GM19043 (cell line): ENCODE data around the gene IQGAP3.

Source experiments
- ATAC-seq: cut with Tn5 transposase; IDR thresholded peaks from one replicate; pipeline ENCODE4 v1.9.1; 2021; ENCODE audit warnings: low read depth; ENCODE audit not compliant: unreplicated experiment

IQGAP3 gene

DNA sequence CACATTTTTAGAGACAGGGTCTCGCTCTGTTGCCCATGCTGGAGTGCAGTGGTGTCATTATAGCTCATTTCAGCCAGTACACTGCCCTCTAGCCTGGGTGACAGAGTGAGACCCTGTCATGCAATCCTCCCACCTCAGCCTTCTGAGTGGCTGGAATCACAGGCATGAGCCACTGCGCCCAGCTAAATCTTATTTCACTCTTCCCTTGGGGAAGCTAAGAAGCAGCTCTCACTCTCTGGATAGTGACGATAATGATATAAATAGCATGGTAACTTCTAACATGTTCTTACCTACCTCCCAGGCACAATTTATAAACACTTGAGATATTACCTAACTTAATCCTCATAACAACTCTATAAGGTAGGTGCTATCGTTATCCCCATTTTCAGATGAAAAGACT is 24.9 kb downstream of the IQGAP3 start:
- no peak for ATAC-seq

DNA sequence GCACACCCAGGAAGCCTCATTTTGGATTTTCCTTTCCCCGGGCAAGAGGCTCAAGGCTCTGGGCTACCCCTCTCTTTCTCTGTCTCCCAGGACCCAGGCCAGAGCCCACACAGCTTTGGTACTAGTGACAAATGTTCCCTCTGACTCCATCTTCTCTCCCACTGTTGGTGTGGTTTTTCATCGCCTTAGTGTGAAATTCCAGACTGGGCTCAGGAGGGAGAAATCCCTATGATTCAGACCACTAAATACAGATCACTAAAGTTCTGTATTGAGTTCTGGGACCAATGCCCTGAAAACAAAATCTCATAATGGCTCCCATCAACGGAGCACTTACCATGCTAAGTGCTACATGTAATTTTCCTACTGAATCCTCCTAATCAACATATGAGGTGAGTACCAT is 26.1 kb downstream of the IQGAP3 start:
- no peak for ATAC-seq

DNA sequence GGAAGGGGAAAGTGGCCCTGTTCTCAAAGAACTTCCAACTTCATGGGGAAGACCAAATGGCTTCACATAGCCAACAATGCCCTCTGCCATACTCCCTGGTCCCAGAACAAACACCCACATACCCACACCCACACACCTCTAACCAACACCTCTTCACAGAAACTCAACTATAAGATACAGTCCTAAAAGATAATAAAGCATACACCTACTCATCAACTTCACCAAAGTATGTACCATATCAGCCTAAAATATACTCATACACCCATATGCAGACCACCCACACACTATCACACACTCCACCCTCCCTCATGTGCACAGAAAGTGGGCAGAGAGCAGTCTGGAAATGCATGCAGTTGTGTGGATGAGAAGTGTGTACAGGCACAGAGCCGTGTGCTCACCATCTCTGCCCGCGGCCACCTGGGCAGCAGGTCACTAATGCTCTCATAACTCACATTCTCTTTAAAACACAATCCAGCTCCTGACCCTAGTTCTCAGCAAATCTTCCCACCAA is 27.7 kb downstream of the IQGAP3 start:
- no peak for ATAC-seq

DNA sequence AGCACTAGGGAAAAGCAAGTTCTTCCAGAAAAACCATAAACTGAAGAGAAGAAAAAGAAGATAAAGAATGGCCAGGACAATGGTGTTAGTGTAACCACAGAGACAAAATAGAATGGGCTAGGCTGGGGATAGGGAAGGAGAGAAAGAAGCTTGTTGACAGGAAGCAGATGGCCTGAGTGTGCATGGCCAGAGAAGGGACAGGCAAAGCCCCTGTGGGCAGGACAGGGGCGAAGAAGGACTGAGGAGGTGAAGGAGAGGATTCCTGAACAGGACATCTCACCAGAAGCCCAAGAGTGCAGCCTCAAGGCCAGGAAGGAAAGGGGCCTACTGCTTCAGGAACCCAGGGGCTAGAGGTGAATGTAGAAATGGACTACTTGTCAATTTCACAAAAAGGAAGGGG is 29.3 kb downstream of the IQGAP3 start:
- no peak for ATAC-seq

DNA sequence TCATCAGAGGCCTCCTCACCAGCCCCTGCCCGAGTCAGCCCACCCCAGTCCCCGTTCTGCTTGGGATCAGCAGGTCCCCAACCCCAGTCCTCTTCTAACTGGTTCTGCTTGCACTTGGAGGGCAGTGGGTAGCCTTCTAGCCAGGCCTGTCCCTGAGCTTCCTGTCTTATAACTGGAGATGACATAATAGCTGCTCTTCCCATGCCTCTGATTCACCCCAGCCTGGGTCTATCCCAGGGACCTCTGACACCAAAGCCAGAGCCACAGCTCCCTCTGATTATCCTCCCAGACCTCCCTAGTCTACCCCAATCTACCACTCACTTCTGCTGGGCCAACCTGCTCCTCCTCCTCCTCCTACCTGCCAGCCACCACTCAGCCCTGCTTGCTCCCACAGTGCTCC is 31.4 kb downstream of the IQGAP3 start:
- no peak for ATAC-seq

DNA sequence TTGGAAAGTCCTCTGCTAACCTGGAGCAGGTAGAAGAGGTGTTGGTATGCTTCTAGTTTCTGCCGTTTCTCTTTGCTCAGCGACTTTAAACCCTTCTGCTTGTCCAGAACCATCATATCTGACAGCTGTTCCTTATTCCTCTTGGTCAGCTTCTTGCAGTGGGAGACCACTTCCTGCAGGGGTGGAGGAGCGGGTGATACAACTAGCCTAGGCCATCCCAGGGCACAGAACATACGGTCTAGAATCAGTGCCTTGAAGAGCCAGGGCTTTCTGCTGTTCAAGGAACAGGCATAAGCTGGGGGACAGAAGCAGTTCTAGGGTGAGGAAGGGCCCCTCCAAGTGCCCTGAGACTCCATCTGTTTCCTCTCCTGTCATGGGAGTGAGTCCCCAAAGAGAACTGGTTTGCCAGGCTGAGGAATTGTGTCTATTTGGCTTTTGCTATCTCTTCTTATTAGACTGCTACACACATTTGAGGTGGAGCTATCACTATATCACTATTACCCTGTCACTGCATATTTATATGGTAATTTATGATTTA is 32.5 kb downstream of the IQGAP3 start:
- ATAC-seq: no peak

DNA sequence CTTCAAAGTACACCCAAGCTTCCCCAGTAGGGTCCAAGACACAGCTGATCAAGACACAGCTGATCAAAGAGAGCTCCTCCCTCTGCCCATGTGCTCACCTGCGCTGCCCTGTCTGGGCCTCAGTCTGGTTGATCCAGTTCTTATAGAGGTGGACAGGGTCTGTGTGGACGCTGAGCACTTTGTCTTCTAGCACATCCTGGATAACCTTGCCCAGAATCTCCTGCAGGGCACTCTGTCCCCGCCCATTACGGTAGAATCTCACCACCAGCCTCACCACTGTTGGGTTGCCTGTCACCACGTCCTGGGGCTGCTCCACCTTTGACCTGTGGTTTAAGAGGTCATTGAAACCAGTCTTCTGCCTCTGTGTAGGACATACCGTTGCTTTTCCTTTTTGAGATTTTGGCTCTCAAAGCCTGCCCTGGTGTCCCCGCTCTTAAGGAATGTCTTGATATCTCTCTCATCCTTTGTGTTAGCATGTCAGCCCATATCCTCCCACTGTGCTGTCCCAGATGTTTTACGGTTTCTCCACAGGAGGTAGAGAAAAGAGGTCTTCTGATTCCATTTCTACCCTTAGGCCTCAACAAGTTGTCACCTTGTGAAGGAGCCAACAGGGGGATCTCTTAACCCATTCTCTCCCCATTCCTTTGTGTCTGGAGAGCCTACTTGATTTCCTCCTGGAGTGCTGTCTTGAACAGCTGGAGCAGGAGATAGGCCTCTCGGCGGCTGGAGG is 33.5 kb downstream of the IQGAP3 start:
- no peak for ATAC-seq

DNA sequence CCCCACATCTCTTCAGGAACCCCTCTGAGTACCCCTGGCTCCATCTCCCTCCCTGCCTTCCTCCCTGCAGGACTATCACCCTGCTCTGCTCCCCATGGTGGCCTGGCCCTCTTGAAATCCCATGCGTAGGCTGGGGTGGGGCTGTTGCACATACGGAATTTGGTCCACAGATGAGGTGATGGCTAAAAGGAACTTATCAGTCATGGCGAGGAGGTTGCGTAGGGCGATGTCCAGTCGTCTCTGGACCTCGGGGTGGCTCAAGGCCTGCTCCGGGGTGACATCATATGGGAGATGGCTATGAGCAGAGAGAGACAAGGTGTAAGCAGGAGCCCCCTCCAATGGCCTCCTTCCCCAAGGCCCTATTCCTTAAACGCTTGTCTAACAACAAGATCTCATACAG is 35.3 kb downstream of the IQGAP3 start:
- no peak for ATAC-seq

DNA sequence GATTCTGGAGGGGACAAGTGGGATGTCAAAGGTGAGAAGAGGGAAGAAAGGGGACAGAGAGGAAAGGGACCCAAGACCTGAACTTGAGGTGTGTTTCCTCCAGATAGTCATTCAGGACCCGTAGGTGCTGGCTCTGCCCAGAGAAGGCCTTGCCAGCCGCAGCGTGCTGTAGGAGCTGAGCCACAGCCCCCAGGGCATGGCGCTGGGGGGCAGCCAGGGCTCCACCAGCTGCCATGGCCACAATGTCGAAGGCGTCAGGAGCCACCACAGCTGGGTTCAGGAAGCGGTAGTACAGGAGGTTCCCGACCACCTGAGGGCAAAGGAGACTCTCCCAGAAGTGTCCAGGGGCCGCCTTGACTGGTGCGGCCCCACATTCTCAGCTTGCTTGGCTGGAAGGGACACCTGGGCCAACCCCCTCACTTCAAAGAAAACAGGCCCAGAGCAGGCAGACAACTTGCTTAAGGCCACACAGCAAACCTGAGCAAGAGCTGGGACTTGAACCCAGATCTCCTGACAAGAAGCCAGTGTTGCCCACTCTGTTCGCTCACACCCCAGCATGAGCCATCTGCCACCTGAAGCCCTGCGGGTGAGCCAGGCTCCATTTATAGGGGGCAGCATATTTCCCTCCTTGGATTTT is 37.8 kb downstream of the IQGAP3 start:
- ATAC-seq: no peak

DNA sequence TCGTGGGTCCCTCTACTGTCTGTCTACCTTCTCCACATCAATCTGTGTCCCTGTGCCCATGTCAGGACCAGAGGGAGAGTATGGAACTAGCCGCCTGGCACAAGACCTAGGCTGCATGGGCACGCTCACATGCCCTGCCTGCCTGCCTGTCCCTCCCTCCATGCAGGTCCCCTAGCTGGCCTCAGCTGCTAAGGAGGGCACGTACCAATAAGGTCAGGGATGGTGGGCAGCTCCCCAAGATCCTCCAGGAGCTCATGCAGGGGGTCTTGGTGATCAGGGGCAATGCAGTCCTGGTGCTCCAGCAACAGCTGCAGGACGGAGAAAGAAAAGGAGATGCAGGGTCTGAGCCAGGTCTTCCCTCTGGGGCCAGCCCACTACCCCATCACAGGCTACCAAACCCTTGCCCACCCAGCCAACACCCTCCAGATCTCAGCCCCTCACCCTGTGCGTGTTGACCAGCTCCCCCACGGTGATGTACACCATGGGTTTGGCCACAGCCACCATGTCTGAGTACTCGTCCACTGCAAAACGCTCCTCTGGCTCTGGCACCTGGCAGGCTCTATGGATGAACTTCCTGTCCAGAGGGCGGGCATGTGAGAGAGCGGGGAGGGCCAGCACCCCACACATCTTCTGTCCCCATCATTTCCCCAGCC is 38.7 kb downstream of the IQGAP3 start:
- ATAC-seq: no peak

DNA sequence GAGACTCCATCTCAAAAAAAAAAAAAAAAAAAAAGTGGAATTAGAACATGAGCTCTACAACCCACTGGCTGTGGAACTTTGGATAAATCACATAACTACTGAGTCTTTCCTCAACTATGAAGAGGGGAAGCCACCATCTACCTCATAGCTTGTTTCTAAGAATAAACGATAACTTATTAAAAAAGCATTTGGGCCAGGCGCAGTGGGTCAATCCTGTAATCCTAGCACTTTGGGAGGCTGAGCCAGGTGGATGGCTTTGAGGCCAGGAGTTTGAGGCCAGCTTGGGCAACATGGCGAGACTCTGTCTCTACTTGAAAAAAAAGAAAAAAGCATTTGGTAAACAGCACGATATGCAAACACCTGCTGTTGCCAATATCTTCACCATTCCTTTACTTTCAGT is 40.0 kb downstream of the IQGAP3 start:
- ATAC-seq: no peak

DNA sequence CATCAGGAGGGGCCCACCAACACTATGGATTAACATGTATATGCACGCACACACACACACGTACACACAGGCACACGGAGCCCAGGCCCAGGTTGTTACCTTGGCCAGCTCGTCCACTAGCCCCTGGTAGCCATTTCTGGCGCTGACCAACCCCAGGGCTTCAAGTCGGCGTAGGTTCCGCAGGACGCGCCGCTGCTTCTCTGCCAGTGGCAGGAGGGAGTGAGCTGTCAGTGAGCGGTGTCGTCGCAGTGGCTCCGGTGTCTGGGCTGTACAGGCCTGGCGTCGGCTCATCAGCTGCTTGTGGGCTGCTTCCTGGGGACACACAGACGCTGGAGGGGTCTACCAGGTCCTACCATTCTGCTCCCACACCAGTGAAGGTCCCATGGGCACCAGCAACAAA is 42.4 kb downstream of the IQGAP3 start:
- ATAC-seq: no peak

DNA sequence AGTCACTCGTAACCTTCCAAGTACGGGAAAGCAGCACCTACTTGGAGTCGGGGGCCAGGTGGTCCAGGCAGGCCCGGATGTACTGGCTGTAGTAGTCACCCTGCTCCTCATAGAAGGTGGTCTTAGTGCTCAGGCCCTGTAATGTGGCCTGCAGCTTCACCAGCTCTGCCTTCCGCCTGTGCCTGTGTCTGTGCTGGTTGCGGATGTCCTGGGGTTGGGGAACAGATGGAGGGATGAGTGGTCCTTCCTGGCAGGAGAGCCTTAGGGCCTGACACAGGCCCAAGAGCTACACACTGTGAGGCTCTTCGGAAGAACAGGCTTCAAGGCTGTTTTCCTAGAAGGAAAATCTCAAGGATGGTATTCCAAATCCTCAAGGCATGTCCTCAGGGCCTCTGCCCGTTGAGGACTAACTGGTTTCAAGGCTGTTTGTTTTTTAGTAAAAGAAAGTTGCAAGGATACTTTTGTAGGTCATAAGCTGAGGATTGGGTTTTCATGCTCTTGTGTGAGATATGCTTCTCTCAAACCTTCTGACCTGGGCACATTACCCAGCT is 43.4 kb downstream of the IQGAP3 start:
- ATAC-seq: no peak

DNA sequence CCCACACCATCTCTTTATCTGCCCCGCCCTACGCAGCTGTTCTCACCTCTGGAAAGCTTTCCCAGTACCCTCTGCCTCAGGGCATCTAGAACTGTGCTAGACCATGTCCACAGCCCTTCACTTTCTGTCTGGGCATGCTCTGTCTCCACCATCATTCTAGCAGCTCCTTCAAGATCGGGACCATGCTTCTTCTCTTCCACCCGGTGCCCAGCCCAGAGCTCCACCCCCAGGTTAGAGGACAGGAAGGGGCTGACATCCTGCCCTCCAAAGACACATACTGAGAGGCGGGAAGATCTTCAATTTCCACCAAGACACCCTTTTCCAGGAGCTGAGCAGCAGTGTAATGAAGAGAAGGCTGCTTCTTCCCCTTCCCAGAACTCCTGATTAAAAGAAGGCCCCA is 44.1 kb downstream of the IQGAP3 start:
- ATAC-seq: no peak

DNA sequence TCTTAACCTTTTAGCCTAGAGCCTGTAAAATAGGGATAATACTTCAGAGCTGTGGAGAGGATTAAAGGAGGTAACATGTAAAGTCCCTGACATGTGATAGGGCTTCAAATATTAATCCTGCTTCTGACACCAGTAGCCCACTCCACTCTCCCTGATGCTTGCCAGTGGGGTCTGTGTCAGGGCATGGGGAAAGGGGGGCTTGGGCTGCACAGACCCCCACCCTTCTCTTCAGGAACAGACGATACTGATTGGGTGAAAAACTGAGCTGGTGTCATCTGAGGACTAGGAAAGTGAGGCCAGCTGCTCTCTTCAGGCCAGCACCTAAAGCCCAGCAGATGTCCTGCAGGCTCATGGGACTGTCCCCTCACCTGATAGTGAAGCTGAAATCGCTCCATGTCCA is 44.8 kb downstream of the IQGAP3 start:
- ATAC-seq: no peak

DNA sequence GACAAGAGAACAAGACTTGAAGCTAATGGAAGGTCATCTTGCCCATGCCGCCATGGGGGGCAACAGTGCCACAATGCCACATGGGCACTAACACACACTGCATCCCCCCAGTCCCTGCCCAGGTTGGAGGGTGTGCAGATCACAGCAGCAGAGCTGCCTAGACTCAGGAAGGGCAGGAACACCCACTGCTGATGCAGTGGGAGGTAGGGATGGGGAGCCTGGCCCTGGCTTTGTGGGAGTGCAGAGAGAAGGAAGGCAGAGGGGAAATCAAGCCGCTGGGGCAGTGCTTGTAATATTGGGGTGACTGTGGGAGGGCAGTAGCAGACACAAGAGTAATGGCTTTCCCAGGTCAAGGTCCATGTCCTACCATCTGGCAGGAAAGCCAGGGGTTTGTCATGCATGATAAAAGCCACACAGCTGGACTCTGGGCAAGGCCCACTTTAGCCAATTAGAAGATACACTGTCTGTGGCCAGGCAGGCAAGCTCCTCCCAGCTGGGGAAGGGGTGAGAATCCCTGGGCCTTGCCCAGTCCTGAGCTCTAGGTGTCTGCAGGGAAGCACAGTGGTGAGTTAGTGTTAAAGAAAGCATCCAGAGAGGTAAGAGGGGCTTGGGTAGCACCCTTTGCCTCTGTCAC is 46.4 kb downstream of the IQGAP3 start:
- ATAC-seq: no peak

DNA sequence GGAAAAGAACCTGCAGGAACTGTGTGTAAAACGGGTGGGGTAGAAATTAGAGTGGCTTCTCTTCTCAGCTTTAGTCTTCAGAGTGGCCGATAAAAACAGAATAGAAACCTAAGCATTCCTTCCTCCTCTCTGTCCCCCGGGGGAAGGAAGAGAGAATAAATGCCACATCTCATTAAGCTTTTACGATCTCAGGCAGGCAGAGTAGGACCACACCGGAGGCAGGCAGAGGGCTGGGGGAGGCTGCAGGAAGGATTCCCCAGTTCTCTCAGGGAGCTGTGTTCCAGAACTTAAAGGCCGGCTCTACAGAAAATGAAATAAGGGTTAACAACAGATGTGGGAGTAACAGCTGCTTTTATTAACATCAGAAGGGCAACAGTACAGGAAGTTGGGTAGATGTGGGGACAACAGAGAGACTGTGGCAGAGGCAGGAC is 47.3 kb downstream of the IQGAP3 start:
- no peak for ATAC-seq

DNA sequence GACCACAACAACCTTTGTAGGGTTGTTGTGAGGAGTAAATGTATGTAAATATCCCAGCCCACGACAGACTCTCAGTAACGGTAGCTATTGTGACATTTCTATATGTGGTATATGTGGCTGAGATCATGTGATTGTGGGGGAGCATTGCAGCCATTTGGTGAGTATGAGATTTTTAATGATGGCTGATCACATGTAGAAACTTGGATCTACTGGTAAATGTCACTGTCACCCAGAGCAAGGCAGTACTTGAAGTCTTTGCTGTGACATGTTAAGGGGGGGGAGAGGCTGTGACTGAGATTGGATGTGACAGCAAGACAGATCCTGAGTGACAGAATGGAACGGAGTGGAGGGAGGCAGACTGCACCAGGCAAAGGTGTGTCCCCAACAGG is 47.9 kb downstream of the IQGAP3 start:
- ATAC-seq: no peak

DNA sequence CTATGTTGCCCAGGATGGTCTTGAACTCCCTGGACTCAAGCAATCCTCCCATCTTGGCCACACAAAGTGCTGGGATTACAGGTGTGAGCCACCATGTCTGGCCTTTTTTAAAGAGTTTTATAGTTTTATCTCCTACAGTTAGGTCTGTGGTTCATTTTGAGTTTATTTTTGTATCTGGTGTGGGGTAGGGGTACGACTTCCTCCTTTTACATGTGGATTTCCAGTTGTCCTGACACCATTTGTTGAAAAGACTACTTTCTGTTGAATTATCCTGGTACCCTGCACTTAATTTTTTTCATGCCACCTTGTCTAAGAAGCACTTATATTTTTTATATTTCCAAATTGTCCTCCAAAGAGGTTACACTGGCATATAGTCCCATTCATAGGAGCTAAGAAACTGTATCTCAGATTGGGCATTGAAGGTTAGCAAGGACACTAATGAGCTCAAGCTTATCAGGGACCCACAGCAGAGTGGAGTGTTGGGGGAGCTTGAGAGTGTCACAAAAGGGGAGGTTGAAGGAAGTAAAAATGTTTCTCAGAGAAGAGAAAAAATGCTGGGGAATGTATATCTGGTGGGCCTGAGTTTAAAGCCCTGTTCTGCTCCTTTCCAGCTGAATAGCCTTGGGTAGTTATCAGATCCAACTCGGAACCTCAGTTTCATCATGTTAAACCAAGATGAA is 48.4 kb downstream of the IQGAP3 start:
- no peak for ATAC-seq

DNA sequence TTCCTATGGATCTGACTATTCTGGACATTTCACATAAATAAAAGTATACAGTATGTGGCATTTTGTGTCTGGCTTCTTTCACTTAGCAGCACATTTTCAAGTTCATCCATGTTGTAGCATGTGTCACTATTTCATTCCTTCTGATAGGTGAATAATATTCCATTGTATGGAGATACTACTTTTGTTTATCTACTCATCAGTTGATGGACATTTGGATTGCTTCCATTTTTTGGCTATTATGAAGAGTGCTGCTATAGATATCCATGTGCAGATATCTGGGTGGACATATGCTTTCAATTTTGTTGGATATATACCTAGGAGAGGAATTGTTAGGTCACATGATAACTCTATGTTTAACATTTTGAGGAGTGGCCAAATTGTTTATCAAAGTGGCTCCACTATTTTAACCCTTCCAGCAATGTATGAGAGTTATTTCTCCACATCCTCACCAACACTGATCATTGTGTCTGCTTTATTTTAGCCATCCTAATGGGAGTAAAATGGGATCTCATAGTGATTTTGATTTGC is 49.9 kb downstream of the IQGAP3 start:
- no peak for ATAC-seq
